Stomach (tissue), 4 donors: Measurements from ENCODE around the gene GOLIM4.

ENCODE experiments used
- CTCF ChIP-seq, 7 experiments: fragments of 450-650 bp in 4 of 7; fragments of 200-600 bp in 3 of 7; sonication (generic) in 3 of 7; IDR thresholded peaks; one replicate each; pipeline ENCODE4 v1.5.1; 2016 to 2019; ENCODE audit warnings: antibody characterized with exemption in 7 of 7, control low read depth in 2 of 7, mild to moderate bottlenecking in 1 of 7
- EP300 ChIP-seq: sonication (generic); formaldehyde crosslinking; IDR thresholded peaks from one replicate; pipeline ENCODE4 v1.6.1; 2017; ENCODE audit warnings: antibody characterized with exemption
- POLR2A ChIP-seq, 4 donors: fragments of 450-650 bp; IDR thresholded peaks; one replicate each; pipeline ENCODE4 v1.6.1; 2016; ENCODE audit warnings: antibody characterized with exemption in 4 of 4, control low read depth in 2 of 4, mild to moderate bottlenecking in 1 of 4, moderate library complexity in 1 of 4

- no peak for TF ChIP-seq CTCF (IDR thresholded peaks at IDR 0.05)
- TF ChIP-seq EP300: no peak
- no peak for TF ChIP-seq POLR2A (IDR thresholded peaks at IDR 0.05)
Measured at GRCh38 chr3:168089179-168089771, 6.4 kb downstream of the GOLIM4 start.
